SH-SY5Y (cell line): ENCODE results near the gene TAF4.

Source experiments
- GATA2 ChIP-seq: IDR thresholded peaks from 2 replicates; pipeline ENCODE4 v1.6.1; 2011; ENCODE audit warnings: mild to moderate bottlenecking, low read depth, low read length
- GATA3 ChIP-seq: IDR thresholded peaks from 2 replicates; pipeline ENCODE4 v1.6.1; 2011; ENCODE audit warnings: low read depth, mild to moderate bottlenecking, low read length, moderate library complexity

Gene TAF4

DNA sequence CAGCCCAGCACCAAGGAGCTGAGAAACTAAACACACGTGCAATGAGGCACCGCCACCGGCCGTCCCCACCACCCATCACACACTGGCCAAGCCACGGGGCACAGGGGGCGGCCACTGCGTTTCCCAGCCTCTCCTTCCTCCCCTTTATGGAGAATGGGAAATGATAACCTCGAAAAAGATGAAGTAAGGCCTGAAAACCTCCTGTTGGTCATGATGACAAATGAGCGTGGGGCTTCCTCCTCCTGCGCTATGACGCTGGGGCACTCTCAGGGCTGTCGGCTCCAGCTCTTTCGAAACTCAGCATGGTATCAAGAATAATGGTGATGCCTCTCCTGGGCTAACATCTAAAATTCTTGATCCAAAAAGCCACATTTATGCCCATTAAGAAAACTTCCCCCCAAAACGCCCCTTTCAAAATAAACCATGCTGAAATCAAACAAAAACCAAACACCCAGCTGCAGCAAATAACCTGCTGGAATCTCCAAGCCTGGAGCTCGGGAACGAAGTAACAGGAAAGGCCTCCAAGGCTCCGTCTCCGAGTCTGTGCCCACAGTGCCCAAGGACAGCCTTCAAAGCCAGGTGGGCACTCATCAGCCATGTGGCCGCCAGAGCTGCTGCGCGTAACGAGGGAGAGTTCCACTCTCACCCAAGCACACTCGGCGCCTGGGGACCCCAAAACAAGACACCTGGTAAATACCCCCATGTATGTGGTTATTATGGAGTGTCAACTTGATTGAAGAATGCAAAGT, 50.0 kb downstream of the TAF4 start:
- TF ChIP-seq GATA3 (no peak), GATA2 (no peak)

DNA sequence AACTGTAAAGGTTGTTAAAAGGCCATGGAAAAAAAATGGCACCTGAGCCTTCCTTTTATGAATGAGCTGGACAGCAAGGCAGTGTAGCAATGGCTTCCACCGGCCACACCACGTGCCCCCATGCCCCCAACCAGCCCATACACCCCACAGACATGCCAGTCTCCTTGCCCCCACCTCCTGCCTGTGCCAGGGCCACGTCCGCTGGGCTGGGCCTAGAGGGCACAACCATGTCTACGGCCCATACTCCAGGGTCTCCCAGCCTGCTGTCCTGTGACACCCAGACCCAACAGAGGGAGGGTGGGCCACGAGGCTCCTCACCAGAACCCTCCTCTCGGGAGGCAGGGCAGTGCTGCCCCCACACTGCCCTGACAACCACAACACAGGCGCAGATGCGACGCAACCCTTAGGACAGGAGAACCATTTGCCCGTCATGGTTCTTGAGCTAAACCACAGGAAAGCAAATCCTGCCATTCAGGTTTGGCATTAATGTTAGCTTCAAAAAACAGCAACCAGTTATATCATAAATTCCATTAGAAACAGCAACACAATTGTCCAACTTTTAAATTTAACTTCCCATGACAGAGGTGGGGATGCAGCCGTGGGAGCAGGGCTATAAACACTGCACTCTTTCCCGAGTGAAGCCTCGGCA, 50.7 kb downstream of the TAF4 start:
- TF ChIP-seq GATA3 (no peak), GATA2 (no peak)

DNA sequence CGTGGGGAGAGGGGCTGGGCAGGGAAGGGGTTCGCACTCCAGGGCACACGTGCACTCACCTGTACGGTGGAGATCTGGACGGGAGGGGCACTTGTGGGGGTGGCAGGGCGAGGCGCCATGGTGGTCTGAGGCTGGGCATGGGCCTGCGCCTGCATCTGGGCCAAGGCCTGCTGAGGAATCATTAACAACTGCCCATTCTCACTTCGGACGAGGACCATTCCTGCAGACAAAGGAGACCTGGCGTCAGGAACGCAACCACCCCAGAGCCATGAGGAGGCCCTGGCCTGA, 51.2 kb downstream of the TAF4 start:
- TF ChIP-seq GATA3 (no peak), GATA2 (no peak)

DNA sequence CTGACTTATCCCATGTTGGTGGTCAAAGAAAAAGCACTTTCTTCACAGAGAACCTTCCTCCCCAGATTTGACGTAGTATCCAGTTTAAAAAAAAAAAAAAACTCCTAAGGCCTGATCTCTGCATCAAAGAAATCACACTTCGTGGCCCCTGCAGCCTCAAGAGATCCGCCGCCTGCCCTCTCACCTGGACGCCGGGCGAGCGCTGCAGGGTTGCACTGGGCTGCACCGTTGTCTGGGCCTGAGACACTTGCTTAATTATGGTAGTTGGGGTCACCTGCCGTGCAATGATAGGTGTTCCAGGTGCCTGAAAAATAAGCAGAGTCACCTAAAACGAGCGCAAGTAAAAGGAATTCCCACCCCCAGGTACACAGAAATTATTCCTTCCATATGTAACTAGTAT, 53.0 kb downstream of the TAF4 start:
- TF ChIP-seq GATA2 (no peak), GATA3 (no peak)

DNA sequence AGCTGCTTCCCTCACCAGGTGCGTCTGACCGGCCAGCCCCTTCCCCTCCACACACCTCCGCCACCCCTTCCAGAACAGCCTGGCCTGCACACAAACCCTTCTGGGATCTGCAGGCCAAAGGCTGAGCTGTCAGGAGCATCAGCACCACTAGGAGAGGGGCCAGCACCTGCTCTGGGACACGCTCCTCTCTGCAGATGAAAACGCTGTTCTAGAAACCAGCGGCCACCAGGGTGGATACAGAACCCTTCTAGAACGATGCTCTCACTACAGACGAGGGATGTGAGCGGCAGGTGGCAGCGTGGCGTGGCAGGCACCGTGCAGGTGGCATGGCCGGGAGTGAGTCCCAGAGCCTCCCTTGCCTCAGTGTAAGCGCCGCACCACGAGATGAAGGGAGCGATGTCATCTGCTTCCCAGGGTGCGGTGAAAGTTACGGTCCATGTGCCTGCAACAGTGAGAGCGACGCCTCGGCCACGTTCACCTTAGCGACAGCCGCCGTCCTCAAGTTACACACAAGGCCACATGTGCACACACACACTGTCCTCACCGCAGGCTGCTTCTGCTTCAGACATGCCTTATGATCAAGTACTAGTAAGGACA, 53.6 kb downstream of the TAF4 start:
- TF ChIP-seq GATA2 (no peak), GATA3 (no peak)

DNA sequence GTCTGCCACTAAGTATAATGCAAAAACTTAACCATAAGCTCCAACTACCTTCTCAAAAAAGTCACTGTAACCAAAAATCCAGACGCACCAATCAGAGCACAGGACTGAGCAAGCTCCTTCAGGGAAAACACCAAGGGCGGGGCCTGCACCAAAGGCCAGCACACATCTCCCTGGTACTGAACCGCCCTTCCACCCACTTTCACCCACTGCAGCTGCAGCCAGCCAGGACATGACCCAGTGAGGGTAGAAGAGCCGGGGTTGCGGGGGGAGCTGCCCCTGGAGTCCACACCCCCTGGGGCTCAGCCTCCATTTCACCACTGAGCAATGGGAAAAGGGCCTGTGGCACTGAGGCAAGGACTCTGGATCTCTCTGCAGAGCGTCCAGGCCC, 54.3 kb downstream of the TAF4 start:
- TF ChIP-seq GATA3 (no peak), GATA2 (no peak)

DNA sequence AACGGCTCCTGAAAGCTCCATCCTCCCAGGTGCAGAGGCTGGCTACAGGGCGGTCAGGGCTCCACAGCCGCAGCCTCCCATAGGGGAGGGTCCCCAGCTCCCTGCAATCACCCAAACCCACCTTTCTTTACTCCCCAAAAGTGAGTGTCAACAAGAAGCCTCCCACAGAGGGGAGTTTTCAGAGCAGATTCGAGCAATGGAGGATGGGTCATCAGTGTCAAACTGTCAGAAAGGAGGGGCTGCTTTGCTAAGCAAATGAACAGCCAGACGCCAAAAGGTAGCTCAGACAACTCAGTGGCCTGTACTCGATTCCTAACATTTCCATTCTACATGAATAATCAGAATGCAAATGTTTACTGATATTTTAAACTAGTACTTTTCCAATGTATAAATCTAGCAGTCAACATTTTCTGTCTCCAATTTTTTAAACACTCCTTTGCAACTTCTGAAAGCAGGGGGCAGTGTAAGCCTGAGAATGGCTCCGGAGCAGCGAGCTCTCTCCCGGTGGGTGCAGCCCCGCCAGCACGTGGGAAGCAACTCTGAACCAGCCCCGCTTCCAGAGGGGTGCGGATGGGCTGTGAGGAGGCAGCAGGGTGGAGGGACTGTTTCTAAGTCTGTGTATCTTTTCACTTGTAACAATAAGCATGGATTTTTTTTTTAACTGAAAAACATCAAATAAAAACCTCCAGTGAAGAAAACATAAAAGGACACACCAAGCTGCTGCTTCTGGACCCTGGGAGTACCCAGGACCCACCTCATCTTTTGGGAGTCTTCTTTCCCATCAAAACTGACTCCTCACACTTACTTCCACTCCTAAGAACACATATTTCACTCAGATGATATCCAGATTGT, 54.9 kb downstream of the TAF4 start:
- TF ChIP-seq GATA3 (no peak), GATA2 (no peak)

DNA sequence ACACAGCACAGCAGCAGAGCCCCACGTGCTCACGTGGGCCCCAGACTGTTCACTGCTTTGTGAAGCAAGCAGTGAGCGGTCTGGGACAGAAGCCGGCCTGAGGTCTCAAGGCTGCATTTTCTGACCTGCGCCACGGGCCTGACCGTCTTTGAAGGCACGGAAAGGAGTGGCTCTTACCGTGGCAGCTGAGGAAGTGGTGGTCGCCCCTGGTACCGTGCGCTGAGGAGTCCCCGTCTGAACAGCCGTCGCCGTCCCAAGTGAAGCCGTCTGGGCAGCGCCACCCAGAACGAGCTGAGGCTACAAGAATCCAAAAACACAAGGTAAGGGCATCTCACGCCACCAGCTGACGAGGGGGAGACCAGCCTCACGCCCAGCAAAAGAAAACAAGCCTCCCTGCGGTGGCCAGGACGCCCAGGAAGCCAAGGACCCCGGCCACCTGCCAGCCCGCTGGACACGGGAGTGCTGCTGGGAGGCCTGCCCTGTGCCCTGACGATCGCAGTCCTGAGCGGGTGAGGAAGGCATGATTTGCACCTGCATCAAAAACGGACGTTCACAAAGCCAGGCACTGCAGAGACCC, 55.7 kb downstream of the TAF4 start:
- no peak for TF ChIP-seq GATA2
- TF ChIP-seq GATA3: no peak

DNA sequence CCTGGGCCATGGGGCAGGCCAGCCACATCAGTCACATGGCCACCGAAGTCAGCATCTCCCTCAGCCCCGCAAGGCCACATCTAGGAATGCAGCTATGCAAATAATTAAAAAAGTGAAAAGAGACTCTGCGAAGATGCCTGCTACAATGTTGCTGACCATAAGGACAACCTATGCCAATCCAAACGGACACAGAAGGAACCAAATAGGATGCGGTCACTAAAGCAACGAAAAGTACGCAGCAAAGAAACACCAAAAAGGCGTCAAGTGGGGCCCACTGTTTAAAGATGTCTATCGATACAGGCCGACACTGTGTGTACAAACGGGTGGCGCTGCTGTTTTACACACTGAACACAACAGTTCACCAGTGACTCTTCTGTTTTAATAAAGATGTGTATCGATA, 56.4 kb downstream of the TAF4 start:
- TF ChIP-seq GATA2: no peak
- TF ChIP-seq GATA3: no peak

DNA sequence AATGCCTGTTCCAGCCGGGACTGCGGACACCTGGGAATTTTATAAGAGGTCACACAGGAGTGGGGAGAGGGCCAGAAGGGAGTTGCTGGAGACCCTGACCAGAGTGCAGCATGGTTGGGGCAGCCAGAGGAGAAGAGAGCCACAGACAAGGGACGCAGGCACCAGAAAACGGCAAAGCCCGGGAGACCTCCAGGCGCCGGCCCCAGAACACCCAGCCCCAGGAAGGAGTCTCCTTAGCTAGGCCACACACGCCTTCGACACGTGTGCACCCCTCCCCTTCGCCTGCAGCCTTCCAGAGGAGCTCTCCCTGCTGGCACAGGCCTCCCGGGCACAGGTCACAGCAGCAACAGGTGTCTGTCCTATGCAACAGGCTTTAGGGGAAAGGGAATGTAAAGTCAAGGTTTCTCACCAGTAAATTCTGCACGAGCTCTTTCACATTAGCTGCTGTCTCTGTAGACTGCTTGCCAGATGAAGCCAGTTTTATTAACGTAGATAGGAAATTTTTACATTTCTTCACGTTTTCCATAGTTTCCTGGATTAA, 57.0 kb downstream of the TAF4 start:
- TF ChIP-seq GATA3 (no peak), GATA2 (no peak)

DNA sequence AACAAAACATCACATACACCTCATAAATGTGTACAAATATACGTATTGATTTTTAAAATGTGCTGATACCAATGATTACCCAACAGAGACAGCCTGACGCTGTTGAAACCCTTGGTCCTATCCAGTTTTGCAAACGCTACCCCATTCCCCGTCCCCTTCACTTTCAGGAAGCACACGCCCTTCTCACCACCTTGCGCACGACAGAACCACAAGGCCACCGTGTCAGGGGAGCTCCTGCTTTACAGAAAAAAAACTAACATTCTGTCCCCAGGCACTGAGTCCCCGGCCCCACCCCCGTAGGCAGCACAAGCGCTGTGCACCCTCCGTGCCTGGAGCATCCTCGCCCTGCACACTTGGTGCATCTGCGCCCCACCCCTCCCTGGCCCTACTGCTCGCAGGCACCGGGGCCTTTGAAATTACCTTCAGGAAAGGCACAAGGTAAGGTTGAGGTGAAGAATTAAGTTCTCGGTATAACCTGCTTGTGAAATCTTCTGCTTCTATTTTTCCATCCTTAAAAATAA, 58.5 kb downstream of the TAF4 start:
- no peak for TF ChIP-seq GATA2
- no peak for TF ChIP-seq GATA3

DNA sequence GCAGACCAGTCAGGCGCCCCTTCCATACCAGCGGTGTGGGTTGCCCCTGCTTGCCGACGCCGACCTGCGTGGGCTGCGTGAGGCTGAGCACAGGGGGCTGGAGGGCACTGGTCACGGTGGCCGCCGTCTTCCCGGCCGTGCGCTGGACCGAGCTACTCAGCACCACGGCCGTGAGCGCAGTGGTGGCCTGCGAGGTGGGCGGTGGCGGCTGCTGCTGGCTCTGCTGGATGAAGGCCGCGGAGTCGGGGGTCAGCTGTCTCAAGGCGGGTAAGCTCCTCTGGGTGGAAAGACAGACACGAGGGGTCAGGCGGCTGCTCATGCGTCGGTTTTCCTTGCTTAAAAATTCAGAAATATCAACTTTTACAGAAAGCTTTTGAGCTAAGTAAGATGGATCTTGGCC, 59.2 kb downstream of the TAF4 start:
- TF ChIP-seq GATA3 (no peak), GATA2 (no peak)

DNA sequence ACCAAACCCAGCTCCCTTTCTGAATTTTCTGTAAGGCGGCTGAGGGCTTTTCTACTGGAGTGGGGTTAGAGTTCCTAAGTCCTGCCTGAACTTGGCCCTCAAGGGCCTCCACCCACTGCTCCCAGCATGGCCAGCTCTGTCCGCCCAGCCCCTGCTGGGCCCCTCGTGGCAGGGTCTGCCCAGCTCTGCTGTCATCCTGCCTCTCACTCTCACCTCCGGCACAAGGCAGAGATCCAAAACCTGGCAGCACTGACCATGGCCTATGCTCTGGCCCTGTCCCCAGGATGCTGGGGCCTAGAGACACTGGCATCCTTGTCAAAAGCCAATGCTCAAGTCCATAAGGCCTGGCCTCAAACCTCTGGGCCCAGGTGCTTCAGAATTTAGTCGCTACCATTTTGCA, 61.1 kb downstream of the TAF4 start:
- TF ChIP-seq GATA2: no peak
- no peak for TF ChIP-seq GATA3

DNA sequence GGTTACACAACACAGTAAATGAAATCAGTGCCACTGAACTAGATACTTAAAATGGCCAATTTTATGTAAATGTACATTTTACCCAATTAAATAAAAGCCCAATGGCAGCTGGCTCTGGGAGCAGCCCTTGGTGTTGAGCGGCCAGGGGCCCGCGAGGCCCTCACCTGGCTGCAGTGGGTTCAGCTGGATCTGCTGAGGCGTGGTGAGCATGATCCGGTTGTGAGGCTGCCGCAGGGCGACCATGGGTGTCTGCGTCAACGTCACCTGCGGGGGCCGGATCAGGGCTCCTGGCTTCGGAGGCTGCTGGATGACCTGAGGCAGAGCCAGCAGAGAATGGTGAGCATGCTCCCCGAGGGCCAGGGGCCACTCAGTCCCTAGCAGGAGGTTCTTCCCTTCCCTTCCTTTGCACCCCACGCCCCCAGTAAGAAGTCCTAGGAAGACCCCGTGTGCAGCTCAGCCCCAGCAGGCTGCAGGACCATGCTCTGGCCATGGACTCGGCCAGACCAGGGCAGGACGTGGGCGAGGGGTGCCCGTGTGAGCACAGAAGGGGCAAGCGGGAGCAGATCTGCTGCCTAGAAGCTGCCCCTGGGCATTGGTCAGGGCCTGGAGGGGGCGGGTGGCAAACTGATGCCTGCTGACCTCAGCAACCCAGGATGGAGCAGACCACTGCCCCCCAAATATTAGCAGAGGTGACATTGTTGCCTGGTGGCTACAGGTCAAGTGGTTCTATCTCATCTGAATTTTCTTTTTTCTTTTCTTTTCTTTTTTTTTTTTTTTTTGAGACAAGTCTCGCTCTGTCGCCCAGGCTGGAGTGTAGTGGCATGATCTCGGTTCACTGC, 61.9 kb downstream of the TAF4 start:
- no peak for TF ChIP-seq GATA3
- TF ChIP-seq GATA2: no peak
